Measurements from ENCODE around the gene MEG3. TPM values are rescaled to one million over a fixed set of nuclear protein-coding genes. Genes with fewer than 3 reads are reported as not detected.

MEG3 gene
- total RNA-seq, 2 donors from 2014 or later, result 56.2 to 99.4 TPM

GRCh38 chr14:100857233-100857922 lies 31.5 kb downstream of the MEG3 start:
- intact Hi-C loops (cut with DNase I), result no loop called here
- peak; percentile 44 for DNase-seq (ENCODE audit: low spot score)

- DNase-seq (ENCODE audit: low spot score), result peak; percentile 57
- intact Hi-C loops (cut with DNase I), result no loop called here
Observed at GRCh38 chr14:100857923-100858837, 32.3 kb downstream of the MEG3 start.

GRCh38 chr14:100858838-100859220 lies 32.9 kb downstream of the MEG3 start:
- DNase-seq (ENCODE audit: low spot score), result peak; percentile 44
- intact Hi-C loops (cut with DNase I), result no loop called here

DNA sequence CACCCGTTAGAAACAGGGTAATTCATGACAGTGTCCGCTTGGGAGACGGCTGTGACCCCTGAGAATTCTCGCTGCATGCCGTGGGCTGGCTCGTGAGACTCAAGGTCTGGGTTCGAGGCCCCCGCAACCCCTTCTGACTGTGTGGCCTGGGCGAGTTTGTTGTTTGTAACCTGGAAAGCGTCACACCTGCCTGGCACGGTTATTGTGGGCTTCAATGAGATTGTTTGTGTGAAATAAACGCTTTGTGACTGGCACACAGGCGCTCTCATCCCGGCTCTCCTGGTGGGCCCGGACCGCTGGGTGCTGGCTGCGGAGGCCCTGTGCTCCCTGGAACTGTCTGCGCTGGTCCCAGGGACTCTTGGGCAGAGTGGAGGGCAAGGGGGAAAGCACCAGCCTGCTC lies 33.9 kb downstream of the MEG3 start:
- intact Hi-C loops (cut with DNase I), result no loop called here
- DNase-seq (ENCODE audit: low spot score), result peak; percentile 58

- intact Hi-C loops (cut with DNase I), result no loop called here
- DNase-seq (ENCODE audit: low spot score), result peak; percentile 74
Observed at GRCh38 chr14:100860556-100861187, 34.8 kb downstream of the MEG3 start.

GRCh38 chr14:100861188-100861936 lies 35.4 kb downstream of the MEG3 start:
- intact Hi-C loops (cut with DNase I), result no loop called here
- DNase-seq (ENCODE audit: low spot score), result peak; percentile 47

DNA sequence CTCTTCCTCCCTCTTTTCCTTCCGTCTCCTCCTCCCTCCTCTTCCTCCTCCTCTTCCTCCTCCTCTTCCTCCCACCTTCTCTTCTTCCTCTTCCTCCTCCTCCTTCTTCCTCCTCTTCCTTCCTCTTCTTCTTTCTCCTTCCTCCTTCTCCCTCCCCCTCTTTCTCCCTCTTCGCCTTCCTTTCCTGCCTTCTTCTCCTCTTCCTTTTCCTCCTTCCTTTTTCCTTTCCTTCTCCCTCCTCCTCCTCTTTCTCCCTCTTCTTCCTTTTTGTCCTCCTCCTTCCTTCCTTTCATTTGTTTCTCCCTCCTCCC lies 36.0 kb downstream of the MEG3 start:
- no peak for DNase-seq (ENCODE audit: low spot score)

DNA sequence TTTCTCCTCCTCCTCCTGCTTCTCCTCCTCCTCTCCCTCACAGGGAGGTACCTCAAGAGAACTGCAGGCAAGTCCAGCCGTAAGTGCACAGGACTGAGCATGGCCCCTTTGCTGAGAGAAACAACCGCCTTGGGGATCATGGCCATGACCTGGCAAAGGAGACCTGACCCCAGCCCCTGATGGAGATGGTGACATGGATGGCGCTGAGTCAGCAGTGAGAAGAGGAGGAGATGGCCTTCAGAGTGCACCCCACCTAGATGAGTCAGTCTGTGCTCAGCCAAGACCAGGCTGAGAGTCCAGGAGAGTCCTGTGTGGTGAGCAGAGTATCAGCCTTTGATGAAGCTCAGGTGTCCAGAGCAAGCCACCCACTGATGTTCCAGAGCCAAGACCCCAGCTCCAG lies 36.4 kb downstream of the MEG3 start:
- intact Hi-C loops (cut with DNase I), result no loop called here

More for the DNA sequence above, 36.0 kb downstream of the MEG3 start:
- intact Hi-C loops (cut with DNase I), result no loop called here

DNA sequence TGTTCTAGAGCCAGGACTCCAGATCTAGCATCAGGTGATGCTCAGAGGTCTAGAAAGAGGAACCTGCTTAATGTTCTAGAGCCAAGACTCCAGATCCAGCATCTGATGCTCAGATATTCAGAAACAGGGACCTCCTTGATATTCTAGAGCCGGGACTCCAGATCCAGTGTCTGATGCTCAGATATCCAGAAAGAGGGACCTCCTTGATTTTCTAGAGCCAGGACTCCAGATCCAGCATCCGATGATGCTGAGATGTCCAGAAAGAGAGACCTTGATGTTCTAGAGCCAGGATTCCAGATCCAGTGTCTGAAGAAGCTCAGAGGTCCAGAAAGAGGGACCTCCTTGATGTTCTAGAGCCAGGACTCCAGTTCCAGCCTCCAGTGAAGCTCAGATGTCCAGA lies 36.9 kb downstream of the MEG3 start:
- intact Hi-C loops (cut with DNase I), result no loop called here

More for the DNA sequence above, 36.4 kb downstream of the MEG3 start:
- peak; percentile 47 for DNase-seq (ENCODE audit: low spot score)

DNA sequence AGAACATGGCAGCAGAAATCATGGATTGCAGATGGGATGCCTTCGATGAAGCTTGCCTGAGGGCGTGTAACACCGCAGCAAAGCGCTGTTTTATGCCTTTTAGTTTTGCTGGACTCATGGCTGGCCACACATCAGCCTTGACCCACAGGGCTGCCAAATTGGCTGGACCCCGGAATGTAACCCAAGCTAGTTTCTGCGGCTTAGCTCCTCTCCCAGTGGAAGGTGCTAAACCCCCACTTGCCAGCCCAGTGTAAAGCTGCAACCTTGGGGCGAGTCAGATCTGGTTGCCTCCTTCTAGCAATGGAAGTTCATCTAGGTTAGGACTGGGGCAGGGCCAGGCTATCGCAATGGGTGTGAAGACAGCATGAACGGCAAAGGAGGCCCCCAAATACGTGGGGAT lies 38.3 kb downstream of the MEG3 start:
- peak; percentile 54 for DNase-seq (ENCODE audit: low spot score)
- intact Hi-C loops (cut with DNase I), result no loop called here

More for the DNA sequence above, 36.9 kb downstream of the MEG3 start:
- peak; percentile 13 for DNase-seq (ENCODE audit: low spot score)

- intact Hi-C loops (cut with DNase I), result no loop called here
- peak; percentile 70 for DNase-seq (ENCODE audit: low spot score)
Observed at GRCh38 chr14:100864960-100865681, 39.2 kb downstream of the MEG3 start.

- intact Hi-C loops (cut with DNase I), result no loop called here
- DNase-seq (ENCODE audit: low spot score), result peak; percentile 64
Observed at GRCh38 chr14:100865682-100866591, 40.0 kb downstream of the MEG3 start.

DNA sequence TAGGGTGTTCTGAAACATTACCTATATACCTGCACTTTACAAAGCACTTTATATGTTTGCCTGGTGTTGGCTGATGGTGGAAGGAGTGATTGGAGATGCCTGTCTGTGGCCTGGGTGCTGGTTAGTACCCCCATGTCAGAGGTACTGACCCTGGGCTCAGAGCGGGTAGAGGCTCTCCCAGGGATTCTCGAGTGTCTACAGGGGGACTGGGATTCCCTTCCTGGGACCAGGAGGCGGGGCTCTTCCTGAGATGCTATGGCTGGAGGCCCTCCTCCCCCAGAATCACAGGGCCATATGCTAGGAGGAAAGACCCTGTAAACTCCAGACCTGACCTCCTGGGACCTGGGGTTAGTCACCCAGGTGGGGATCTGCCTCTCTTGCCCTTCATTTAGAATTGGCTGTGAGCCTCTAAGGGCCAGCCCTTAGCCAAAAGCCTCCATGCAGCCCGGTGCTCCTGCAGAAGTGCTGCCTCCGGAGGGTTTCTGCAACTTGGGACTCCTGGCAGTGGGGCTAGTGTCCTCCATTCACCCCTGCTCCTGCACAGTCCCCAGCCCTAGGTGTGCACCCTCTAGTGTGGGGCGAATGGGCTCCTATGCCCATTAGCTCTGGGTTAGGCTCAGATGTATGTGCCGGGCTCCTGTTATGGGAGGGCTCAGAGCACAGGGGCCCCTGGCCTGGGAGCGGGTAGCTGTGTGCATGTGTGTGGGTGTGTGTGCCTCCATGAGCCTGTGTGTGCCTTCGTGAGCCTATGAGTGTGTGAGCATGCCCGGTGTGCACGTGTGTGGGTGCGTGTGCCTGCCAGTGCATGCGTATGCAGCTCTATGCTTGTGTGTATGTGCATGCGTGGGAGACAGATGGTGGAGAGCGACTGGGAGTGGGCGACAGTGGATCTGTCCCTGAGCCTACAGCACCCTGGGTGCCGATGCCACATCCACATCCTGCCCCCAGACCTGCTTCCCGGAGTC lies 41.0 kb downstream of the MEG3 start:
- peak; percentile 64 for DNase-seq (ENCODE audit: low spot score)
- intact Hi-C loops (cut with DNase I), result no loop called here

GRCh38 chr14:100867631-100868315 lies 41.9 kb downstream of the MEG3 start:
- intact Hi-C loops (cut with DNase I), result no loop called here
- DNase-seq (ENCODE audit: low spot score), result peak; percentile 73

GRCh38 chr14:100868621-100869370 lies 42.9 kb downstream of the MEG3 start:
- intact Hi-C loops (cut with DNase I), result no loop called here
- DNase-seq (ENCODE audit: low spot score), result peak; percentile 62
